GM23338 (cell line): Measurements from ENCODE around the gene POLE.

Experiments
- CTCF ChIP-seq, 2 experiments: fragments of 200-600 bp in 1 of 2; sonication (generic) in 1 of 2; conservative IDR thresholded peaks; 2 replicates each; pipeline versions ENCODE4 v1.5.1 to v1.6.1; 2016 to 2017; ENCODE audit warnings: antibody characterized with exemption in 2 of 2, low read depth in 2 of 2, mild to moderate bottlenecking in 2 of 2, moderate library complexity in 1 of 2
- EZH2 ChIP-seq: fragments of 200-600 bp; sonication (generic); IDR thresholded peaks from one replicate; pipeline ENCODE4 v1.8.0; 2017; ENCODE audit warnings: antibody characterized with exemption, mild to moderate bottlenecking, low read depth; ENCODE audit not compliant: unreplicated experiment
- POLR2AphosphoS5 ChIP-seq: IDR thresholded peaks from 2 replicates; pipeline ENCODE4 v1.6.1; 2016; ENCODE audit warnings: antibody characterized with exemption, low read depth

- no peak for TF ChIP-seq EZH2
- TF ChIP-seq CTCF (conservative IDR thresholded peaks at IDR 0.05; ENCODE audit: low read depth in 2 of 2), result no peak
- no peak for TF ChIP-seq POLR2AphosphoS5
Measured at GRCh38 chr12:132633398-132633797, 53.7 kb downstream of the POLE start.
